ENCODE data around the gene NXN.
"Not testable (repeated sequence)": the region's sequence is repeated elsewhere in the genome, so short reads cannot be mapped to it uniquely, and the experiment has no call there.

The NXN gene

GRCh38 chr17:978103-979093 lies 1.2 kb downstream of the NXN start:
- DNase-seq = no peak

GRCh38 chr17:977166-977565 lies 2.4 kb downstream of the NXN start:
- DNase-seq = no peak

- DNase-seq = no peak
Observed at GRCh38 chr17:976312-976711, 3.3 kb downstream of the NXN start.

GRCh38 chr17:975371-975915 lies 4.1 kb downstream of the NXN start:
- DNase-seq = no peak

- DNase-seq = not testable (repeated sequence)
Observed at GRCh38 chr17:974778-975177, 4.8 kb downstream of the NXN start.

GRCh38 chr17:973053-973452 lies 6.5 kb downstream of the NXN start:
- no peak for DNase-seq

- not testable (repeated sequence) for DNase-seq
Observed at GRCh38 chr17:971861-972260, 7.7 kb downstream of the NXN start.

GRCh38 chr17:970364-970763 lies 9.2 kb downstream of the NXN start:
- no peak for DNase-seq

GRCh38 chr17:969811-970355 lies 9.7 kb downstream of the NXN start:
- DNase-seq = no peak

- DNase-seq = no peak
Observed at GRCh38 chr17:968812-969730, 10.5 kb downstream of the NXN start.

GRCh38 chr17:967122-967521 lies 12.5 kb downstream of the NXN start:
- no peak for DNase-seq

GRCh38 chr17:965311-965989 lies 14.1 kb downstream of the NXN start:
- no peak for DNase-seq

GRCh38 chr17:964876-965275 lies 14.7 kb downstream of the NXN start:
- no peak for DNase-seq

GRCh38 chr17:962670-963069 lies 16.9 kb downstream of the NXN start:
- no peak for DNase-seq

GRCh38 chr17:962166-962565 lies 17.4 kb downstream of the NXN start:
- no peak for DNase-seq

- no peak for DNase-seq
Observed at GRCh38 chr17:958712-959451, 20.7 kb downstream of the NXN start.

GRCh38 chr17:957856-958421 lies 21.6 kb downstream of the NXN start:
- no peak for DNase-seq

GRCh38 chr17:956905-957304 lies 22.7 kb downstream of the NXN start:
- no peak for DNase-seq

GRCh38 chr17:954431-955164 lies 25.0 kb downstream of the NXN start:
- DNase-seq = no peak

- no peak for DNase-seq
Observed at GRCh38 chr17:953767-954166, 25.8 kb downstream of the NXN start.

GRCh38 chr17:952592-952991 lies 27.0 kb downstream of the NXN start:
- not testable (repeated sequence) for DNase-seq

All from NCI-H1930 (cell line).